C4-2B (cell line): Measurements from ENCODE around the gene MPZL2.

ENCODE experiments used
- H3K27ac ChIP-seq: fragments of 450-650 bp; 2 replicates; pipeline ENCODE4 v1.5.1; 2017
- CTCF ChIP-seq: fragments of 450-650 bp; conservative IDR thresholded peaks from 2 replicates; pipeline ENCODE4 v1.5.1; 2017; ENCODE audit warnings: mild to moderate bottlenecking
- ZFX ChIP-seq: fragments of 450-650 bp; IDR thresholded peaks from 2 replicates; pipeline ENCODE4 v1.6.1; 2017

The MPZL2 gene

GRCh38 chr11:118214210-118214914 lies 49.7 kb downstream of the MPZL2 start:
- TF ChIP-seq CTCF (no peak), ZFX (no peak)
- H3K27ac ChIP-seq = no peak overlapping the region

- no peak for TF ChIP-seq CTCF
- TF ChIP-seq ZFX = no peak
- H3K27ac ChIP-seq = no peak overlapping the region
These were observed 50.3 kb downstream of the MPZL2 start for GRCh38 chr11:118213781-118214180.

GRCh38 chr11:118213201-118213600 lies 50.9 kb downstream of the MPZL2 start:
- no peak for TF ChIP-seq ZFX
- no peak for TF ChIP-seq CTCF
- no peak overlapping the region for H3K27ac ChIP-seq

GRCh38 chr11:118212781-118213191 lies 51.3 kb downstream of the MPZL2 start:
- no peak for TF ChIP-seq CTCF
- TF ChIP-seq ZFX = no peak
- H3K27ac ChIP-seq = no peak overlapping the region

- no peak overlapping the region for H3K27ac ChIP-seq
- TF ChIP-seq ZFX (no peak), CTCF (no peak)
These were observed 51.9 kb downstream of the MPZL2 start for GRCh38 chr11:118212131-118212725.

GRCh38 chr11:118211006-118211405 lies 53.1 kb downstream of the MPZL2 start:
- no peak overlapping the region for H3K27ac ChIP-seq
- TF ChIP-seq CTCF (no peak), ZFX (no peak)

- TF ChIP-seq ZFX = no peak
- no peak for TF ChIP-seq CTCF
- H3K27ac ChIP-seq = no peak overlapping the region
These were observed 53.8 kb downstream of the MPZL2 start for GRCh38 chr11:118210323-118210722.
